HG03280 (cell line): ENCODE data around the gene LMTK2.

Source experiments
- ATAC-seq: cut with Tn5 transposase; IDR thresholded peaks from one replicate; pipeline ENCODE4 v1.9.1; 2021; ENCODE audit warnings: mild to moderate bottlenecking, moderate library complexity; ENCODE audit not compliant: unreplicated experiment

Gene LMTK2

GRCh38 chr7:98231493-98232262 is 125.0 kb downstream of the LMTK2 start:
- ATAC-seq = no peak

GRCh38 chr7:98232263-98232585 is 125.6 kb downstream of the LMTK2 start:
- no peak for ATAC-seq

- ATAC-seq = no peak
These were observed 126.1 kb downstream of the LMTK2 start for GRCh38 chr7:98232799-98233198.

GRCh38 chr7:98233219-98234070 is 126.8 kb downstream of the LMTK2 start:
- ATAC-seq = no peak

GRCh38 chr7:98234429-98235147 is 127.9 kb downstream of the LMTK2 start:
- ATAC-seq = no peak

- no peak for ATAC-seq
These were observed 129.2 kb downstream of the LMTK2 start for GRCh38 chr7:98235901-98236300.

GRCh38 chr7:98236355-98237185 is 129.9 kb downstream of the LMTK2 start:
- ATAC-seq = no peak

GRCh38 chr7:98238076-98238475 is 131.4 kb downstream of the LMTK2 start:
- no peak for ATAC-seq

GRCh38 chr7:98238976-98239375 is 132.3 kb downstream of the LMTK2 start:
- no peak for ATAC-seq

- ATAC-seq = no peak
These were observed 134.5 kb downstream of the LMTK2 start for GRCh38 chr7:98240961-98241673.

GRCh38 chr7:98241674-98242241 is 135.1 kb downstream of the LMTK2 start:
- ATAC-seq = no peak

- no peak for ATAC-seq
These were observed 135.7 kb downstream of the LMTK2 start for GRCh38 chr7:98242342-98242741.

GRCh38 chr7:98242934-98243333 is 136.3 kb downstream of the LMTK2 start:
- ATAC-seq = no peak

- no peak for ATAC-seq
These were observed 138.2 kb downstream of the LMTK2 start for GRCh38 chr7:98244871-98245270.

GRCh38 chr7:98248156-98248555 is 141.5 kb downstream of the LMTK2 start:
- no peak for ATAC-seq

- no peak for ATAC-seq
These were observed 142.4 kb downstream of the LMTK2 start for GRCh38 chr7:98249106-98249505.

- ATAC-seq = no peak
These were observed 144.1 kb downstream of the LMTK2 start for GRCh38 chr7:98250789-98251188.

- ATAC-seq = peak; percentile 25
These were observed 144.6 kb downstream of the LMTK2 start for GRCh38 chr7:98251231-98251600.

GRCh38 chr7:98251601-98252424 is 145.2 kb downstream of the LMTK2 start, which contains the start of gene TECPR1:
Gene TECPR1, minus strand, starts transcription at chr7:98252232. Its CDS starts 6,086 bp downstream, at chr7:98246146.
- peak; percentile 98 for ATAC-seq
